MM.1S (cell line): Measurements from ENCODE around the gene OR51Q1.
A peak's percentile ranks its signal among the peaks of the same experiment; 100 is the strongest.

Experiments used
- DNase-seq: peaks from one replicate; pipeline ENCODE4 v3.0.0-alpha.2; 2015
- H2AFZ ChIP-seq: fragments of 300-600 bp; sonication (generic); 2 replicates; pipeline ENCODE4 v1.6.0; 2016; ENCODE audit warnings: antibody characterized with exemption, low read length
- H3F3A ChIP-seq: fragments of 300-600 bp; sonication (generic); 2 replicates; pipeline ENCODE4 v1.6.1; 2016; ENCODE audit warnings: mild to moderate bottlenecking, antibody characterized with exemption, low read length, moderate library complexity, mixed read lengths; ENCODE audit not compliant: insufficient read depth
- H3K27ac ChIP-seq: fragments of 300-600 bp; sonication (generic); 2 replicates; pipeline ENCODE4 v1.5.1; 2016; ENCODE audit warnings: mild to moderate bottlenecking, low read length
- H3K27me3 ChIP-seq: fragments of 300-600 bp; sonication (generic); replicated peaks from 2 replicates; pipeline ENCODE4 v1.6.0; 2016; ENCODE audit warnings: low read length; ENCODE audit not compliant: insufficient read depth
- H3K36me3 ChIP-seq: fragments of 300-600 bp; sonication (generic); replicated peaks from 2 replicates; pipeline ENCODE4 v1.6.1; 2016; ENCODE audit warnings: mild to moderate bottlenecking, low read length, mixed read lengths; ENCODE audit not compliant: insufficient read depth
- H3K4me1 ChIP-seq: fragments of 300-600 bp; sonication (generic); 2 replicates; pipeline ENCODE4 v1.6.1; 2016; ENCODE audit warnings: low read length, mixed read lengths
- H3K4me2 ChIP-seq: fragments of 300-600 bp; sonication (generic); 2 replicates; pipeline ENCODE4 v1.6.0; 2016; ENCODE audit warnings: low read depth, low read length
- H3K4me3 ChIP-seq: fragments of 300-600 bp; sonication (generic); 2 replicates; pipeline ENCODE4 v1.5.1; 2016; ENCODE audit warnings: low read length, mixed read lengths
- H3K79me2 ChIP-seq: fragments of 300-600 bp; sonication (generic); 2 replicates; pipeline ENCODE4 v1.6.1; 2016; ENCODE audit warnings: mixed run types, low read length, mixed read lengths
- H3K9ac ChIP-seq: fragments of 300-600 bp; sonication (generic); 2 replicates; pipeline ENCODE4 v1.6.1; 2016; ENCODE audit warnings: low read length, mixed read lengths
- H3K9me2 ChIP-seq: fragments of 300-600 bp; sonication (generic); replicated peaks from 2 replicates; pipeline ENCODE4 v1.6.1; 2016; ENCODE audit warnings: mild to moderate bottlenecking, low read length, mixed read lengths; ENCODE audit not compliant: insufficient read depth
- H3K9me3 ChIP-seq: fragments of 300-600 bp; sonication (generic); replicated peaks from 2 replicates; pipeline ENCODE4 v1.6.1; 2016; ENCODE audit warnings: mild to moderate bottlenecking, low read length, mixed read lengths; ENCODE audit not compliant: insufficient read depth
- H4K20me1 ChIP-seq: fragments of 300-600 bp; sonication (generic); 2 replicates; pipeline ENCODE4 v1.6.1; 2016; ENCODE audit warnings: mild to moderate bottlenecking, low read length, moderate library complexity, mixed read lengths; ENCODE audit not compliant: insufficient read depth
- CTCF ChIP-seq: fragments of 300-600 bp; sonication (generic); IDR thresholded peaks from 2 replicates; pipeline ENCODE4 v1.5.1; 2016; ENCODE audit warnings: antibody characterized with exemption, low read length, mixed read lengths
- EZH2 ChIP-seq: fragments of 300-600 bp; sonication (generic); optimal IDR thresholded peaks from 2 replicates; pipeline ENCODE3; 2017; ENCODE audit warnings: low read depth, mild to moderate bottlenecking, antibody characterized with exemption, low read length, mixed read lengths
- EZH2phosphoT487 ChIP-seq: fragments of 300-600 bp; sonication (generic); IDR thresholded peaks from 2 replicates; pipeline ENCODE4 v1.6.1; 2018; ENCODE audit warnings: antibody characterized with exemption, low read length

OR51Q1 gene

GRCh38 chr11:5421811-5422210 is at the start of gene OR51Q1:
Gene OR51Q1, plus strand, starts transcription at chr11:5422111. Its CDS starts 90 bp downstream, at chr11:5422201.
- H3K4me2 ChIP-seq = no peak within 1 kb of the TSS
- no peaks in the 10 kb centered on the region for H3K4me1 ChIP-seq
- H3K27ac ChIP-seq = no peak within 1 kb of the TSS
- H2AFZ ChIP-seq = no peak within 1 kb of the TSS
- no peak within 1 kb of the TSS for H3K4me3 ChIP-seq
- no peaks in the 10 kb centered on the region for H3K9me2 ChIP-seq
- no peak for DNase-seq
- no peak within 1 kb of the TSS for H3K9ac ChIP-seq
- no peaks in the 10 kb centered on the region for H3F3A ChIP-seq
- no peaks in the 10 kb centered on the region for H3K27me3 ChIP-seq
- no peak for TF ChIP-seq EZH2
- TF ChIP-seq EZH2phosphoT487 = no peak
- TF ChIP-seq CTCF = no peak
- H3K36me3 ChIP-seq = no peaks in the 10 kb centered on the region
- no peaks in the 10 kb centered on the region for H3K9me3 ChIP-seq
- no peaks in the 10 kb centered on the region for H3K79me2 ChIP-seq
- H4K20me1 ChIP-seq = no peaks in the 10 kb centered on the region

- H3K4me3 ChIP-seq = no peak overlapping the region
- no peak overlapping the region for H3K27ac ChIP-seq
- peak; percentile 60 for DNase-seq
- no peaks in the 10 kb centered on the region for H3K27me3 ChIP-seq
- no peak overlapping the region for H2AFZ ChIP-seq
- no peak overlapping the region for H3K9ac ChIP-seq
- H3K4me1 ChIP-seq = no peaks in the 10 kb centered on the region
- no peaks in the 10 kb centered on the region for H3K9me3 ChIP-seq
- H4K20me1 ChIP-seq = no peaks in the 10 kb centered on the region
- TF ChIP-seq CTCF (peak; percentile 86), EZH2phosphoT487 (no peak), EZH2 (no peak)
- H3K4me2 ChIP-seq = no peak overlapping the region
- H3K79me2 ChIP-seq = no peaks in the 10 kb centered on the region
- H3K9me2 ChIP-seq = no peaks in the 10 kb centered on the region
- no peaks in the 10 kb centered on the region for H3K36me3 ChIP-seq
- no peaks in the 10 kb centered on the region for H3F3A ChIP-seq
These were observed 41.1 kb upstream of the OR51Q1 start for GRCh38 chr11:5380740-5381342.

- no peak for DNase-seq
- Histone ChIP-seq H3K9me3 (no peaks in the 10 kb centered on the region), H3K79me2 (no peaks in the 10 kb centered on the region), H3K9ac (no peak within 1 kb of the TSS), H3K4me1 (no peaks in the 10 kb centered on the region), H3K27ac (no peak within 1 kb of the TSS), H3K4me2 (no peak within 1 kb of the TSS), H4K20me1 (no peaks in the 10 kb centered on the region), H2AFZ (no peak within 1 kb of the TSS), H3K9me2 (no peaks in the 10 kb centered on the region), H3F3A (no peaks in the 10 kb centered on the region), H3K27me3 (no peaks in the 10 kb centered on the region), H3K4me3 (no peak within 1 kb of the TSS), H3K36me3 (no peaks in the 10 kb centered on the region)
- TF ChIP-seq CTCF = no peak
- no peak for TF ChIP-seq EZH2phosphoT487
- TF ChIP-seq EZH2 = no peak
These were observed 38.3 kb upstream of the OR51Q1 start, which contains the start of gene OR51M1 for GRCh38 chr11:5383576-5383975. Gene OR51M1, plus strand, starts transcription at chr11:5383812. Its CDS starts 5,587 bp downstream, at chr11:5389399.
